K562 (cell line): ENCODE results near the gene LAMA3. TPM values are rescaled to one million over a fixed set of nuclear protein-coding genes. Genes with fewer than 3 reads are reported as not detected.

Experiments
- ATAC-seq: fragments of 200-7000 bp; cut with Tn5 transposase; 3 replicates; pipeline ENCODE4 v1.9.1; 2020; ENCODE audit warnings: moderate library complexity
- BruUV-seq: library from RNA; stranded (reverse); fragments of 400-500 nt; replicated peaks from 2 replicates; lab custom pipeline; 2021; lab: Mats Ljungman, UMichigan
- CTCF ChIA-PET: fragments of 300-600 bp; formaldehyde crosslinking; extraction: SDS; loops from one replicate; lab custom pipeline; 2021; ENCODE audit warnings: low intra/inter-chr PET ratio; lab: Yijun Ruan, JAX
- POLR2A ChIA-PET: fragments of 300-600, 350-650 bp; sonication (Branson Sonifier 250); formaldehyde crosslinking; extraction: SDS; loops from one replicate; lab custom pipeline; 2021; ENCODE audit warnings: antibody characterized with exemption, inconsistent platforms; lab: Yijun Ruan, JAX
- DNase-seq, 4 experiments: peaks; one replicate each; pipeline versions ENCODE4 v3.0.0 to v3.0.0-alpha.2; 2011 to 2018; ENCODE audit warnings: low spot score in 3 of 4, mixed read lengths in 3 of 4; ENCODE audit errors: extremely low read depth in 1 of 4
- FAIRE-seq: peaks from 2 replicates; lab custom pipeline; 2011; peaks lifted over from hg19 to GRCh38; lab: Jason Lieb, UNC
- H2AFZ ChIP-seq: 2 replicates; pipeline ENCODE4 v1.6.0; 2011; ENCODE audit warnings: low read depth, low read length, control low read depth, inconsistent platforms
- H3K27ac ChIP-seq: fragments of 200-600 bp; 3 replicates; pipeline ENCODE4 v1.8.0; 2011; ENCODE audit warnings: low read depth, mild to moderate bottlenecking, control low read depth, inconsistent platforms, low read length, moderate library complexity, mixed read lengths; ENCODE audit errors: extremely low read depth
- H3K27me3 ChIP-seq, 2 experiments: fragments of 300-600 bp in 1 of 2; 2 replicates in 1 of 2; 3 replicates in 1 of 2; pipeline versions ENCODE4 v1.6.0 to v1.8.0; 2011; ENCODE audit warnings: inconsistent platforms in 2 of 2, low read length in 2 of 2, mild to moderate bottlenecking in 1 of 2, mixed read lengths in 1 of 2, moderate library complexity in 1 of 2; ENCODE audit not compliant: control insufficient read depth in 2 of 2, insufficient read depth in 2 of 2
- H3K36me3 ChIP-seq: fragments of 300-600 bp; 3 replicates; pipeline ENCODE4 v1.8.0; 2011; ENCODE audit warnings: mild to moderate bottlenecking, low read length, inconsistent platforms; ENCODE audit not compliant: control insufficient read depth, insufficient read depth
- H3K4me1 ChIP-seq, 2 experiments: fragments of 200-600 bp in 1 of 2; replicated peaks in 1 of 2; 2 replicates in 1 of 2; 3 replicates in 1 of 2; pipeline versions ENCODE4 v1.5.1 to v1.8.0; 2011; ENCODE audit warnings: inconsistent platforms in 2 of 2, low read length in 2 of 2, mild to moderate bottlenecking in 1 of 2, mixed read lengths in 1 of 2, moderate library complexity in 1 of 2; ENCODE audit not compliant: control insufficient read depth in 2 of 2, insufficient read depth in 2 of 2
- H3K4me2 ChIP-seq: 2 replicates; pipeline ENCODE4 v1.6.1; 2011; ENCODE audit warnings: low read length, control low read depth, inconsistent platforms, mixed read lengths; ENCODE audit not compliant: insufficient read depth
- H3K4me3 ChIP-seq: fragments of 200-600 bp; sonication (generic), shearing (Covaris generic); 2 replicates; pipeline ENCODE4 v1.5.1; 2016; ENCODE audit warnings: control low read depth, inconsistent platforms
- H3K79me2 ChIP-seq: fragments of 200-600 bp; 3 replicates; pipeline ENCODE4 v1.8.0; 2011; ENCODE audit warnings: low read length, inconsistent platforms; ENCODE audit not compliant: control insufficient read depth, insufficient read depth
- H3K9ac ChIP-seq, 2 experiments: 2 replicates each; pipeline versions ENCODE4 v1.6.0 to v1.6.1; 2011; ENCODE audit warnings: low read depth in 2 of 2, low read length in 2 of 2, control low read depth in 1 of 2, inconsistent platforms in 1 of 2, mild to moderate bottlenecking in 1 of 2, mixed read lengths in 1 of 2; ENCODE audit not compliant: insufficient read depth in 1 of 2
- H3K9me1 ChIP-seq: one replicate; pipeline ENCODE4 v1.6.0; 2011; ENCODE audit warnings: inconsistent platforms, mild to moderate bottlenecking, low read length, moderate library complexity; ENCODE audit not compliant: control insufficient read depth, insufficient read depth
- H3K9me3 ChIP-seq: replicated peaks from 2 replicates; pipeline ENCODE4 v1.5.1; 2011; ENCODE audit warnings: low read depth, low read length, inconsistent platforms; ENCODE audit not compliant: control insufficient read depth, insufficient read depth
- H4K20me1 ChIP-seq: replicated peaks from 2 replicates; pipeline ENCODE4 v1.6.1; 2011; ENCODE audit warnings: low read length, inconsistent platforms, mixed read lengths; ENCODE audit not compliant: control insufficient read depth, insufficient read depth
- CBX2 ChIP-seq: fragments of 200-600 bp; sonication (generic); IDR thresholded peaks from one replicate; pipeline ENCODE4 v1.6.1; 2012; ENCODE audit warnings: mild to moderate bottlenecking, low read length, inconsistent platforms; ENCODE audit not compliant: insufficient read depth, poor library complexity, severe bottlenecking
- FIP1L1 ChIP-seq: fragments of 200-400 bp; formaldehyde crosslinking; IDR thresholded peaks from 2 replicates; pipeline ENCODE4 v1.6.1; 2018; ENCODE audit warnings: mild to moderate bottlenecking, low read depth, low read length; ENCODE audit not compliant: poor library complexity, severe bottlenecking
- GATA2 ChIP-seq: sonication (generic); formaldehyde crosslinking; IDR thresholded peaks from 2 replicates; pipeline ENCODE4 v1.4.0; 2020; ENCODE audit warnings: mild to moderate bottlenecking, missing genetic modification reagents
- ILK ChIP-seq: fragments of 450-650 bp; IDR thresholded peaks from 2 replicates; pipeline ENCODE4 v1.6.1; 2016; ENCODE audit warnings: missing genetic modification characterization, low read depth, mild to moderate bottlenecking, missing compliant biosample characterization, moderate library complexity, borderline replicate concordance
- POLR2H ChIP-seq: IDR thresholded peaks from 2 replicates; pipeline ENCODE4 v1.6.1; 2016; ENCODE audit warnings: missing genetic modification characterization, low read depth, mild to moderate bottlenecking, control low read depth, missing compliant biosample characterization, moderate library complexity
- RBFOX2 ChIP-seq: fragments of 200-400 bp; formaldehyde crosslinking; IDR thresholded peaks from 2 replicates; pipeline ENCODE4 v1.6.1; 2017; ENCODE audit warnings: low read depth, mild to moderate bottlenecking, low read length, moderate library complexity
- SMARCA4 ChIP-seq: fragments of 450-650 bp; IDR thresholded peaks from 2 replicates; pipeline ENCODE4 v1.6.1; 2016
- SRSF3 ChIP-seq: fragments of 200-400 bp; formaldehyde crosslinking; IDR thresholded peaks from 2 replicates; pipeline ENCODE4 v1.6.1; 2016; ENCODE audit warnings: mild to moderate bottlenecking, low read length, moderate library complexity; ENCODE audit not compliant: insufficient read depth
- ZNF212 ChIP-seq: fragments of 450-650 bp; formaldehyde crosslinking; IDR thresholded peaks from 2 replicates; pipeline ENCODE4 v1.4.0; 2020; ENCODE audit warnings: mild to moderate bottlenecking
- ZNF23 ChIP-seq: fragments of 250-450 bp; sonication (Bioruptor Pico); IDR thresholded peaks from 2 replicates; pipeline ENCODE4 v1.4.0; 2020; ENCODE audit warnings: mild to moderate bottlenecking
- ZNF75A ChIP-seq: fragments of 450-650 bp; formaldehyde crosslinking; IDR thresholded peaks from 2 replicates; pipeline ENCODE4 v1.4.0; 2020; ENCODE audit warnings: mild to moderate bottlenecking
- WGBS: fragments of 100-300 bp; shearing (Covaris generic); methylation state at CpG from one replicate; pipeline ENCODE4 v1.1.6; 2016; ENCODE audit warnings: low coverage, mixed read lengths; ENCODE audit not compliant: insufficient coverage; ENCODE audit errors: missing lambda C conversion rate; 5-methylcytosine and 5-hydroxymethylcytosine counted together
- in situ Hi-C: fragments of 300-500 bp; cut with MboI; formaldehyde crosslinking; loops from 4 replicates; pipeline ENCODE4 v1.15.0; 2018; ENCODE audit warnings: inconsistent platforms, mixed read lengths
- intact Hi-C: fragments of 100-400 bp; cut with micrococcal nuclease; formaldehyde crosslinking; loops from 2 replicates; pipeline ENCODE4 v1.14.2; 2022
- polyA plus RNA-seq, 8 experiments: library from polyadenylated mRNA; depleted of rRNA in 4 of 8; stranded (reverse) in 5 of 8; unstranded in 3 of 8; fragments of >200 nt; fragmentation: Nextera tagmentation in 2 of 8; fragmentation: Illumina TruSeq in 1 of 8; extraction: Ambion mirVana in 2 of 8; extraction: Trizol in 1 of 8; gene quantifications; 2 replicates each; pipeline versions ENCODE4 v1.2.1 to v1.2.3, GENCODE V29; 2011 to 2014; ENCODE audit warnings: inconsistent platforms in 1 of 8, missing spikeins in 1 of 8
- total RNA-seq, 7 experiments: library from RNA; depleted of rRNA in 6 of 7; stranded (reverse); fragments of >200 nt in 6 of 7; fragmentation: Illumina TruSeq in 2 of 7; extraction: Trizol in 2 of 7; gene quantifications; 2 replicates each; pipeline versions ENCODE4 v1.2.1 to v1.2.3, GENCODE V29; 2011 to 2021; ENCODE audit warnings: low replicate concordance in 1 of 7
- TF ChIP-seq, protein P1 (sequence below), 2 experiments: fragments of 450-650 bp; IDR thresholded peaks; 2 replicates each; pipeline ENCODE4 v1.6.1; 2016

Gene LAMA3
- total and polyA plus RNA-seq, 9 of the 15 experiments (the other 6 are each of a cell fraction or from before 2014, with no cell fraction given), result 0.07 TPM; not detected in 8

DNA sequence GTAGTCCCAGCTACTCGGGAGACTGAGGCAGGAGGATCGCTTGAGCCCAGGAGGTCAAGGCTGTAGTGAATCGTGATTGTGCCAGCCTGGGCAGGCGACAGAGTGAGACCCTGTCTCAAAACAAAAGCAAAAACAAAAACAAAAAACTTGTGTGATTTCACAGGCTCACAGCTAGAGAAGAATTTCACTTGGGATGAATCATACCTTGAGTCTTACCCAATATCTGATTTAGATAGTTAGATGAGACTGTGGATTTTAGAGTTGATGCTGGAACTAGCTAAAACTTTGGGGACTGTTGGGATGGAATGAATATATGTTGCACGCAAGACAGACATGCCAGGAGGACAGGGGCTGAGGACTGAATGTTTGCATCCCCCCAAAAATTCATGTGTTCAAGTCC, 31.0 kb upstream of the LAMA3 start:
- no peak for FAIRE-seq
- CTCF ChIA-PET, result no interaction called here
- BruUV-seq, result no TSS peak

More for the DNA sequence above, 31.0 kb upstream of the LAMA3 start:
- no peak overlapping the region for H3K27ac ChIP-seq
- ATAC-seq (no peak), DNase-seq (no peak)
- no peaks in the 10 kb centered on the region for H3K9me3 ChIP-seq
- H3K4me2 ChIP-seq, result no peak overlapping the region
- H3K36me3 ChIP-seq, result no peaks in the 10 kb centered on the region
- H4K20me1 ChIP-seq, result peaks cover 5% of the 10 kb centered on the region
- in situ Hi-C loops (no loop called here), intact Hi-C loops (no loop called here)
- H2AFZ ChIP-seq, result no peak overlapping the region
- POLR2A ChIA-PET, result interaction anchor here (0.6 kb wide), 1 partner anchor 77 kb away, joined by 3 read pairs; no protein-coding TSS in a partner anchor
- no peaks in the 10 kb centered on the region for H3K9me1 ChIP-seq
- no peak overlapping the region for H3K9ac ChIP-seq
- 1% methylated on average over 5 of the region's 5 CpGs for WGBS
- peaks cover 0 to 7% of the 10 kb centered on the region in 2 experiments; a peak in 1 of 5 replicates for H3K4me1 ChIP-seq
- TF ChIP-seq ZNF75A (CRISPR knock-in tag), result no peak
- no peak for TF ChIP-seq FIP1L1
- no peak for TF ChIP-seq ZNF212 (CRISPR knock-in tag)
- TF ChIP-seq, protein P1, sequence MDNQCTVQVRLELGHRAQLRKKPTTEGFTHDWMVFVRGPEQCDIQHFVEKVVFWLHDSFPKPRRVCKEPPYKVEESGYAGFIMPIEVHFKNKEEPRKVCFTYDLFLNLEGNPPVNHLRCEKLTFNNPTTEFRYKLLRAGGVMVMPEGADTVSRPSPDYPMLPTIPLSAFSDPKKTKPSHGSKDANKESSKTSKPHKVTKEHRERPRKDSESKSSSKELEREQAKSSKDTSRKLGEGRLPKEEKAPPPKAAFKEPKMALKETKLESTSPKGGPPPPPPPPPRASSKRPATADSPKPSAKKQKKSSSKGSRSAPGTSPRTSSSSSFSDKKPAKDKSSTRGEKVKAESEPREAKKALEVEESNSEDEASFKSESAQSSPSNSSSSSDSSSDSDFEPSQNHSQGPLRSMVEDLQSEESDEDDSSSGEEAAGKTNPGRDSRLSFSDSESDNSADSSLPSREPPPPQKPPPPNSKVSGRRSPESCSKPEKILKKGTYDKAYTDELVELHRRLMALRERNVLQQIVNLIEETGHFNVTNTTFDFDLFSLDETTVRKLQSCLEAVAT (IDR thresholded peaks at IDR 0.05), result no peak
- no peak for TF ChIP-seq GATA2 (CRISPR knock-in tag)
- no peak for TF ChIP-seq ZNF23 (CRISPR knock-in tag)
- no peak for TF ChIP-seq POLR2H (tag)
- no peak for TF ChIP-seq RBFOX2
- TF ChIP-seq ILK, result no peak
- no peak for TF ChIP-seq CBX2
- no peak for TF ChIP-seq SRSF3
- TF ChIP-seq SMARCA4, result no peak
- no peak overlapping the region for H3K4me3 ChIP-seq
- peaks cover 25 to 35% of the 10 kb centered on the region in 2 experiments for H3K27me3 ChIP-seq
- H3K79me2 ChIP-seq, result no peaks in the 10 kb centered on the region
